DND-41 (cell line): ENCODE results near the gene GYPA.
"Not testable (repeated sequence)": the region's sequence is repeated elsewhere in the genome, so short reads cannot be mapped to it uniquely, and the experiment has no call there.

Source experiments
- EZH2 ChIP-seq: IDR thresholded peaks from 3 replicates; pipeline ENCODE4 v1.6.1; 2012; ENCODE audit warnings: borderline replicate concordance, low read depth, mild to moderate bottlenecking, moderate library complexity, low read length, inconsistent platforms; ENCODE audit not compliant: severe bottlenecking
- TF ChIP-seq, protein P1 (sequence below): IDR thresholded peaks from 2 replicates; pipeline ENCODE4 v1.5.1; 2012; ENCODE audit warnings: borderline replicate concordance, low read length, moderate library complexity, mild to moderate bottlenecking; ENCODE audit not compliant: poor library complexity, severe bottlenecking; ENCODE audit errors: extremely low read depth

DNA sequence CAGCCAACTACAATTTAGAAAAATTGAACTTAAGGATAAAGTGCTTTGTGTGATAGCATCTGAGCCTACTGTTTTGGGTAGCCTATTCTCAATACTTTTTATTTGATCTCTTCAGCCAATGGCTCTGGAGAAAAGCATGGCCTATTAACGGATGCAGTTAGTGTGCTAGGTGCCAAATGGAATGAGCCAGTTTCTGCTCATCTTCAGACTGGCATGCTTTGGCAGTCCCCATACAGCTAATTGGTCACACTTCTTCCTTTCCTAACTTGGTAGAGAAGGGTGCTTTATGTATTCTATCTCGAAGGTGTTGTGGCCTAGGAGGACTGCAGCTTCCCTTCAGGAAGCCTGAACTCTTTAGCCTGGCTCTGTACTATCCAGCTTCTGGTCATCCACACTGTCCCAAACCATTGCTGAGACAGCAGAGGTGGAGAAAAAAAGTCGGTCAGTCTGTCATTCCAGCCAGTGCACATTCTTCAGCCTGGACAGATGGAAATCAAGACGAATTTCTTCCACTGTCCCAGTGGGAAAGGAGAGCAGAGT lies 11.1 kb downstream of the GYPA start:
- TF ChIP-seq, protein P1, sequence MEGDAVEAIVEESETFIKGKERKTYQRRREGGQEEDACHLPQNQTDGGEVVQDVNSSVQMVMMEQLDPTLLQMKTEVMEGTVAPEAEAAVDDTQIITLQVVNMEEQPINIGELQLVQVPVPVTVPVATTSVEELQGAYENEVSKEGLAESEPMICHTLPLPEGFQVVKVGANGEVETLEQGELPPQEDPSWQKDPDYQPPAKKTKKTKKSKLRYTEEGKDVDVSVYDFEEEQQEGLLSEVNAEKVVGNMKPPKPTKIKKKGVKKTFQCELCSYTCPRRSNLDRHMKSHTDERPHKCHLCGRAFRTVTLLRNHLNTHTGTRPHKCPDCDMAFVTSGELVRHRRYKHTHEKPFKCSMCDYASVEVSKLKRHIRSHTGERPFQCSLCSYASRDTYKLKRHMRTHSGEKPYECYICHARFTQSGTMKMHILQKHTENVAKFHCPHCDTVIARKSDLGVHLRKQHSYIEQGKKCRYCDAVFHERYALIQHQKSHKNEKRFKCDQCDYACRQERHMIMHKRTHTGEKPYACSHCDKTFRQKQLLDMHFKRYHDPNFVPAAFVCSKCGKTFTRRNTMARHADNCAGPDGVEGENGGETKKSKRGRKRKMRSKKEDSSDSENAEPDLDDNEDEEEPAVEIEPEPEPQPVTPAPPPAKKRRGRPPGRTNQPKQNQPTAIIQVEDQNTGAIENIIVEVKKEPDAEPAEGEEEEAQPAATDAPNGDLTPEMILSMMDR = not testable (repeated sequence)
- not testable (repeated sequence) for TF ChIP-seq EZH2
